ENCODE data around the gene LONP1. TPM values are rescaled to one million over a fixed set of nuclear protein-coding genes. Genes with fewer than 3 reads are reported as not detected.

The LONP1 gene
- total RNA-seq, 1 experiment from 2014 or later, result 180 TPM

- TF ChIP-seq EGR1 (IDR thresholded peaks at IDR 0.05; ENCODE audit: low read depth) (no peak), ELF1 (IDR thresholded peaks at IDR 0.05; ENCODE audit: borderline replicate concordance, low read depth) (no peak), CTCF (IDR thresholded peaks at IDR 0.05 in 2 of 3, conservative IDR thresholded peaks at IDR 0.05 in 1 of 3; ENCODE audit: borderline replicate concordance in 1 of 3, insufficient read depth in 1 of 3, low read depth in 2 of 3, low read length in 2 of 3) (no peak), FOSL1 (IDR thresholded peaks at IDR 0.05; ENCODE audit: low read depth) (no peak), CEBPB (IDR thresholded peaks at IDR 0.05; ENCODE audit: low read depth) (no peak), CBX3 (IDR thresholded peaks at IDR 0.05; ENCODE audit: low read depth) (no peak)
- TF ChIP-seq, protein P1, sequence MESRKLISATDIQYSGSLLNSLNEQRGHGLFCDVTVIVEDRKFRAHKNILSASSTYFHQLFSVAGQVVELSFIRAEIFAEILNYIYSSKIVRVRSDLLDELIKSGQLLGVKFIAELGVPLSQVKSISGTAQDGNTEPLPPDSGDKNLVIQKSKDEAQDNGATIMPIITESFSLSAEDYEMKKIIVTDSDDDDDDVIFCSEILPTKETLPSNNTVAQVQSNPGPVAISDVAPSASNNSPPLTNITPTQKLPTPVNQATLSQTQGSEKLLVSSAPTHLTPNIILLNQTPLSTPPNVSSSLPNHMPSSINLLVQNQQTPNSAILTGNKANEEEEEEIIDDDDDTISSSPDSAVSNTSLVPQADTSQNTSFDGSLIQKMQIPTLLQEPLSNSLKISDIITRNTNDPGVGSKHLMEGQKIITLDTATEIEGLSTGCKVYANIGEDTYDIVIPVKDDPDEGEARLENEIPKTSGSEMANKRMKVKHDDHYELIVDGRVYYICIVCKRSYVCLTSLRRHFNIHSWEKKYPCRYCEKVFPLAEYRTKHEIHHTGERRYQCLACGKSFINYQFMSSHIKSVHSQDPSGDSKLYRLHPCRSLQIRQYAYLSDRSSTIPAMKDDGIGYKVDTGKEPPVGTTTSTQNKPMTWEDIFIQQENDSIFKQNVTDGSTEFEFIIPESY (IDR thresholded peaks at IDR 0.05; ENCODE audit: extremely low read depth, insufficient replicate concordance, low read length), result no peak
These were observed 27.2 kb downstream of the LONP1 start (continued) for GRCh38 chr19:5692723-5693194.

DNA sequence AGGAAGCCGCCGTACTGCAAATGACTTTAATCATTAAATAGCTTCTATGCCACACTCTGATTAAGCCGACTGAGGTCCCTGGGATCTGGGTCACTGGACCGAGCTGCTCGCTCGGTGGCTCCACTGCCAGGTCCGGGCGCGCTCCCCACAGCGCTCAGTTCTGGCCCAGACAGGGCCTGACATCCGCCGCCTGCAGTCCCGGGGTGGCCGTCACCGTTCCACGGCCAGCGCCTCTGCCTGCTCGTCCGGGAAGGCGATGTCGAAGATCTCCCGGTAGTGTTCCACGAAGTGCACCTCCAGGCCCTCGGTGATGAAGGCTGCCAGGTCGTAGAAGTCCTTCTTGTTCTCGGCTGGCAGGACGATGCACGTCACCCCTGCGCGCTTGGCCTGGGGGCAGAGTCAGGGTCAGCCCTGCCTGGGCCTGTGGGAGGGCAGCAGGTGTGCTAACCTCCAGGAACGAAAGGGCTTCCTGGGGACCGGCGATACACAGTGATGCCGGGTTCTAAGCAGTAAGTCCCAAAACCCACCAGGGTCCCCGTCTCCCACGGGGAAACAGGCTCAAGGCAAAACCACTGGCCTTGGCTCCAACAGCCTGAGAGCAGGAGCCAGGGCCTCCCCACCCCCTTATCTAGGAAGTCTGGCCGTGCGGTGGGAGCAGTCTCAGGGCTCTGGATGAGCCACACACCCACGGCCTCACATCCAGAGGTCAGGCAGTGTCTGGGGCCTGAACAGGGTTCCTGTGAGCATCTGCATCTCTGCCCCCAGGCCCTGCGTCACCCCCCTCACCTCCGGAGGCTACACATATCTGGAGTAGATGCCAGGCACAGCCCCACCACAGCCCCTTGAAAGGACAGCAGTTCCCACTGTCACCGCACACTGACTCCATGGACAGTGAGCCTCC is 27.9 kb downstream of the LONP1 start:
- peak overlapping the region; percentile 100 for H3K9ac ChIP-seq (ENCODE audit: low read length)
- H3K9me3 ChIP-seq (ENCODE audit: control insufficient read depth in 1 of 2, insufficient read depth in 1 of 2, low read depth in 1 of 2, low read length in 2 of 2), result no peaks in the 10 kb centered on the region
- H3K36me3 ChIP-seq (ENCODE audit: control insufficient read depth in 1 of 2, insufficient read depth in 2 of 2, low read length in 2 of 2), result peaks cover 12 to 58% of the 10 kb centered on the region in 2 experiments; a peak in 2 of 4 replicates
- peaks cover 17% of the 10 kb centered on the region; the same call in 1 of the 2 replicates for H4K20me1 ChIP-seq (ENCODE audit: insufficient read depth)
- H3K27me3 ChIP-seq (ENCODE audit: insufficient read depth, low read length), result no peaks in the 10 kb centered on the region
- H3K4me2 ChIP-seq (ENCODE audit: low read length), result peak overlapping the region; percentile 92
- no peak for DNase-seq (ENCODE audit: low read depth, low spot score)
- H2AFZ ChIP-seq (ENCODE audit: low read depth, low read length, poor library complexity, severe bottlenecking), result no peak overlapping the region
- ChIA-PET RAD21 (ENCODE audit: low non-redundant PET in 1 of 2, low total read pairs in 2 of 2, uncharacterized antibody in 2 of 2, unreplicated experiment in 2 of 2) (no interaction called here), POLR2A (interaction anchor here (1.1 to 1.4 kb wide), 3 partner anchors 26 to 70 kb away, joined by 3 to 6 read pairs (median 5); partner anchors contain the start of genes CATSPERD, LONP1 and SAFB2), CTCF (no interaction called here)
- peaks cover 8 to 36% of the 10 kb centered on the region in 2 experiments; a peak in 3 of 4 replicates for H3K4me1 ChIP-seq (ENCODE audit: control insufficient read depth in 1 of 2, insufficient read depth in 2 of 2, low read length in 2 of 2)
- BruUV-seq (replicated peaks), result no TSS peak
- peaks cover 57% of the 10 kb centered on the region for H3K79me2 ChIP-seq (ENCODE audit: insufficient read depth, low read length)
- intact Hi-C loops (cut with micrococcal nuclease), result loop anchor here (2.0 kb wide), 1 partner anchor 99 kb away; the partner anchor contains the start of gene DUS3L
- H3K27ac ChIP-seq (ENCODE audit: low read depth, low read length), result peak overlapping the region; percentile 93
- peak; percentile 62 for TF ChIP-seq POLR2AphosphoS5 (IDR thresholded peaks at IDR 0.05; ENCODE audit: low read depth, low read length)
- TF ChIP-seq, protein P1 (IDR thresholded peaks at IDR 0.05; ENCODE audit: extremely low read depth, insufficient replicate concordance, low read length), result peak; percentile 2
- no peak for TF ChIP-seq TCF7L2 (IDR thresholded peaks at IDR 0.05; ENCODE audit: borderline replicate concordance, extremely low read depth, insufficient read depth, insufficient read length)
- TF ChIP-seq, protein P2, sequence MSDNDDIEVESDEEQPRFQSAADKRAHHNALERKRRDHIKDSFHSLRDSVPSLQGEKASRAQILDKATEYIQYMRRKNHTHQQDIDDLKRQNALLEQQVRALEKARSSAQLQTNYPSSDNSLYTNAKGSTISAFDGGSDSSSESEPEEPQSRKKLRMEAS (IDR thresholded peaks at IDR 0.05), result no peak
- no peaks in the 10 kb centered on the region for H3K9me2 ChIP-seq (ENCODE audit: insufficient read depth)
- peak; percentile 1; the same call in 1 of the 2 replicates for ATAC-seq
- peak overlapping the region; percentile 85 to 99 for H3K4me3 ChIP-seq (replicated peaks in 1 of 2; ENCODE audit: low read depth in 1 of 2, low read length in 2 of 2)
